ENCODE data around the gene RAB5IF. TPM values are rescaled to one million over a fixed set of nuclear protein-coding genes. Genes with fewer than 3 reads are reported as not detected.

The RAB5IF gene
- total RNA-seq, 4 donors from 2014 or later = 60.2 to 94.8 (median 81.6) TPM

DNA sequence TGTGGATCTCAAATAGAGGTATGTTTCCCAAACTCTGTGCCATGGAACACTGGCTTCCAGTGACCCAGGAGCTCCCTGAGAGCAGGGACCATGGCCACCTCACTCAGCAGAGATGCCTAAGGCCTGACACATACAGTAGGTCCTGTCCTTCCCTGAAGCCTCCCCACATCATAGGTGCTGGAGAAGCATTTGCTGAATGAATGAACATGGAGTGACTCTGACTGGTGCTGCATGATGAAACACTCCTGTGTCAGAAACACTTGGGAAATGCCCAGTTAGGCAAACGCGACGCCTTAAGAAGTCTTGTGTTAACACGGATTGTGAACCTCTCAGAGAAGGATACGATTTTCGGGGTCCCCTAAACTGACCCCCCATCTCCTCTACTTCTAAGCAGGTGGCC is 26.1 kb downstream of the RAB5IF start:
- Histone ChIP-seq H3K27me3 (no peaks in the 10 kb centered on the region), H3K4me3 (no peak overlapping the region), H3K27ac (replicated peaks in 1 of 4) (no peak overlapping the region), H3K36me3 (no peaks in the 10 kb centered on the region), H3K4me1 (no peaks in the 10 kb centered on the region), H3K9me3 (no peaks in the 10 kb centered on the region)
- intact Hi-C loops (cut with DNase I) = no loop called here
- 97% methylated on average over 6 of the region's 6 CpGs for WGBS
- TF ChIP-seq, protein P1, sequence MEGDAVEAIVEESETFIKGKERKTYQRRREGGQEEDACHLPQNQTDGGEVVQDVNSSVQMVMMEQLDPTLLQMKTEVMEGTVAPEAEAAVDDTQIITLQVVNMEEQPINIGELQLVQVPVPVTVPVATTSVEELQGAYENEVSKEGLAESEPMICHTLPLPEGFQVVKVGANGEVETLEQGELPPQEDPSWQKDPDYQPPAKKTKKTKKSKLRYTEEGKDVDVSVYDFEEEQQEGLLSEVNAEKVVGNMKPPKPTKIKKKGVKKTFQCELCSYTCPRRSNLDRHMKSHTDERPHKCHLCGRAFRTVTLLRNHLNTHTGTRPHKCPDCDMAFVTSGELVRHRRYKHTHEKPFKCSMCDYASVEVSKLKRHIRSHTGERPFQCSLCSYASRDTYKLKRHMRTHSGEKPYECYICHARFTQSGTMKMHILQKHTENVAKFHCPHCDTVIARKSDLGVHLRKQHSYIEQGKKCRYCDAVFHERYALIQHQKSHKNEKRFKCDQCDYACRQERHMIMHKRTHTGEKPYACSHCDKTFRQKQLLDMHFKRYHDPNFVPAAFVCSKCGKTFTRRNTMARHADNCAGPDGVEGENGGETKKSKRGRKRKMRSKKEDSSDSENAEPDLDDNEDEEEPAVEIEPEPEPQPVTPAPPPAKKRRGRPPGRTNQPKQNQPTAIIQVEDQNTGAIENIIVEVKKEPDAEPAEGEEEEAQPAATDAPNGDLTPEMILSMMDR (IDR thresholded peaks at IDR 0.05) = no peak
- TF ChIP-seq POLR2A (IDR thresholded peaks at IDR 0.05; ENCODE audit: low read depth) (no peak), POLR2AphosphoS5 (IDR thresholded peaks at IDR 0.05) (no peak), EP300 (IDR thresholded peaks at IDR 0.05) (no peak)
- DNase-seq (ENCODE audit: extremely low spot score) = no peak

DNA sequence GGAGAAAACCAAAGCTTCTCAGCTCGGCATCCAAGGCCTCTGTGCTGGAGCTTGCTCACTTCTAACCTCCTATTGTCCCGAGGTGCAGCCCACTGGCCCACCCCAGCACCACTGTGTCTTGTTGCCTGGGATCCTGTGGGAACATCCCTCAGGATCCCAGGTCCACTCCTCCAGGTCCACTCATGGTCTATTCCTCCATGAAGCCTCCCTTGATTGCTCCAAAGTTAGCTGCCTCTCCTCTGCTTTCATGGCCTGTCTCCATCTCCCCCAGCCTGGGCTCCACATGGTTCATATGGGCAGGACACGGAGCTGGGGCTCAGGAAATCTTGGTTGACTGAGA is 26.5 kb downstream of the RAB5IF start:
- Histone ChIP-seq H3K36me3 (no peaks in the 10 kb centered on the region), H3K27me3 (no peaks in the 10 kb centered on the region), H3K27ac (replicated peaks in 1 of 4) (no peak overlapping the region), H3K9me3 (no peaks in the 10 kb centered on the region), H3K4me1 (no peaks in the 10 kb centered on the region), H3K4me3 (no peak overlapping the region)
- TF ChIP-seq EP300 (IDR thresholded peaks at IDR 0.05) (no peak), POLR2AphosphoS5 (IDR thresholded peaks at IDR 0.05) (no peak), POLR2A (IDR thresholded peaks at IDR 0.05; ENCODE audit: low read depth) (no peak)
- TF ChIP-seq, protein P1 (IDR thresholded peaks at IDR 0.05) = no peak
- DNase-seq (ENCODE audit: extremely low spot score) = no peak
- WGBS = 90% methylated on average over 3 of the region's 3 CpGs
- intact Hi-C loops (cut with DNase I) = no loop called here

DNA sequence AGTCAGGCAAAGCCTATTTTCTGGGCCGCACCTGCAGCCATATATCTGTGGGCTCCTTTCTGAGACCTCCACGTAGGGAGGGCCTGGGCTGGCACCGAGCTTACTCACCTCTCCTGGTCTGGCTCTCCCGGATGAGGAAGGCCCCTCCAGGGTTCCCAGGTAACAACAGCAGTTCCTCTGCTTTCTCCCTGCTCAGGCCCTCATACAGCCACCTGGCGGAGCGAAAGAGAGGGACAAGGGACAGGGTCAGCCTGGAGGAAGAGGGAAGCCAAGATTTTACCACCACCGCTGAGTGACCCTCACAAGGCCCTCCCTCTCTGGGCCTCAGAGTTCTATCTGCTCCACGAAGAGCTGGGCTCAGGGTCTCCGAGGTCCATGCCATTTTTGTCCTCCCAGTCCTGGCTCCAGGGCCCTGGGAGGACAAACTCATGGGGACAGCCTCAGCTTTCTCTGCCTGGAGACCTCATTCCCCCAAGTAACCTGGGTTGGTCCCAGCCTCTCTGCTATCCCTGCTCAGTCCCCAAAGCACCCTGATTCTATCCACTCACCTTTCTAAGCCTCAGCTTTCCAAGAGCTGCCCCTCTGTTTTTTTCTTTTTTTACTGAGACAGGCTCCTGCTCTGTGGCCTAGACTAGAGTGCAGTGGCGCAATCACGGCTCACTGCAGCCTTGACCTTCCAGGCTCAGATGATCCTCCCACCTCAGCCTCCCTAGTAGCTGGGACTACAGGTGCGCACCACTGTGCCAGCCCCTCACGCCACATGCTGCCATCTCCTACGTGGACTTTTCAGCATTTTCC is 27.1 kb downstream of the RAB5IF start:
- no peaks in the 10 kb centered on the region for H3K4me1 ChIP-seq
- WGBS = 85% methylated on average over 13 of the region's 14 CpGs
- H3K36me3 ChIP-seq = no peaks in the 10 kb centered on the region
- H3K9me3 ChIP-seq = no peaks in the 10 kb centered on the region
- no peaks in the 10 kb centered on the region for H3K27me3 ChIP-seq
- DNase-seq (ENCODE audit: extremely low spot score) = no peak
- intact Hi-C loops (cut with DNase I) = no loop called here
- no peak overlapping the region for H3K27ac ChIP-seq (replicated peaks in 1 of 4)
- H3K4me3 ChIP-seq = no peak overlapping the region
- TF ChIP-seq, protein P1 (IDR thresholded peaks at IDR 0.05) = no peak
- TF ChIP-seq POLR2AphosphoS5 (IDR thresholded peaks at IDR 0.05) (no peak), EP300 (IDR thresholded peaks at IDR 0.05) (no peak), POLR2A (IDR thresholded peaks at IDR 0.05; ENCODE audit: low read depth) (no peak)

DNA sequence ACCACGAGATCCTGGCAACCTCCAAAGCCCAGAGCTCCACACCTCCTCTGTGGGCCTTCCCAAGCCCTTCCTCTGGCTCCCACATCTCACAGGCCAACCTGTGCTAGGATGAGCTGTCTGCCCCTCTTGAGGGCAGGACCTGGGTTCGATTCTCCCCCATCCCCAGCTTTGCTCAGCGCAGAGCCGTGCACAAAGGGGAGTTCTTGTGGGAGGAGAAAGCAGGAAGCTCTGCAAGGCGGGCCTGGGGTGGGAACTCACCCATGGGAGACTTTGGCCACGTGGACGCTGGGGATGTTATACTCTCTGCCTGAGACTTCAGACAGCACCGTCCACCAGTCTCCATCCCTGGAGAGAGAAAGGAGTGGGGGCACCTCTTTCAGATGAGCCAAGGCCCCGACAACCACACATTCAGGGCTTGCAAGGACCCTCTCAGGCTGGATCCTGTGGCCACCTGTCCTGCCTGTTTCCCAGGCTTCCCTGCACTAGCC is 27.8 kb downstream of the RAB5IF start:
- Histone ChIP-seq H3K4me3 (no peak overlapping the region), H3K4me1 (no peaks in the 10 kb centered on the region), H3K36me3 (no peaks in the 10 kb centered on the region), H3K27me3 (no peaks in the 10 kb centered on the region), H3K9me3 (no peaks in the 10 kb centered on the region), H3K27ac (replicated peaks in 1 of 4) (no peak overlapping the region)
- DNase-seq (ENCODE audit: extremely low spot score) = no peak
- 83% methylated on average over 7 of the region's 9 CpGs for WGBS
- intact Hi-C loops (cut with DNase I) = no loop called here
- TF ChIP-seq POLR2A (IDR thresholded peaks at IDR 0.05; ENCODE audit: low read depth) (no peak), EP300 (IDR thresholded peaks at IDR 0.05) (no peak), POLR2AphosphoS5 (IDR thresholded peaks at IDR 0.05) (no peak)
- TF ChIP-seq, protein P1 (IDR thresholded peaks at IDR 0.05) = no peak

Data from esophagus muscularis mucosa (tissue), 4 donors.